ENCODE measurements around the gene PUDP.

PUDP gene

DNA sequence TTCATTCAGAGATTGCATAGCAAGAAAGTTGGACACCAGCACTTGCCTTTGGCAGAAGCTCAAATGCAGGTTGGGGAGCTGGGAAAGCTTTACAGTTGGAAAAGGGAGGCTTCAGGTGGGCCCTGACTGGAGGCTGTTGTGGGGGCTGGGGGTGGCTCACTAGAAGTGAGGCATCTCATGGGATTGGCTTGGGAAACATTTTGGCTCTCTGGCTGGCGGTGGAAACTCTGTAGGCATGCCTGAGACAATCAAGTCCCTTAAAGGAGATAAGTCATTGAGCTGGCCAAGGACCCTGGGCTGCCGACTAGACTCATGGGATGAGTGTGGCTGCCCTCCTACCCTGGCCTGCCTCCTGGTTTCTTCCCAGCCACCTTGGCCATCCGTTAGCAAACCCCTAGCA lies 31.9 kb downstream of the PUDP start:
- TF ChIP-seq, protein P1, sequence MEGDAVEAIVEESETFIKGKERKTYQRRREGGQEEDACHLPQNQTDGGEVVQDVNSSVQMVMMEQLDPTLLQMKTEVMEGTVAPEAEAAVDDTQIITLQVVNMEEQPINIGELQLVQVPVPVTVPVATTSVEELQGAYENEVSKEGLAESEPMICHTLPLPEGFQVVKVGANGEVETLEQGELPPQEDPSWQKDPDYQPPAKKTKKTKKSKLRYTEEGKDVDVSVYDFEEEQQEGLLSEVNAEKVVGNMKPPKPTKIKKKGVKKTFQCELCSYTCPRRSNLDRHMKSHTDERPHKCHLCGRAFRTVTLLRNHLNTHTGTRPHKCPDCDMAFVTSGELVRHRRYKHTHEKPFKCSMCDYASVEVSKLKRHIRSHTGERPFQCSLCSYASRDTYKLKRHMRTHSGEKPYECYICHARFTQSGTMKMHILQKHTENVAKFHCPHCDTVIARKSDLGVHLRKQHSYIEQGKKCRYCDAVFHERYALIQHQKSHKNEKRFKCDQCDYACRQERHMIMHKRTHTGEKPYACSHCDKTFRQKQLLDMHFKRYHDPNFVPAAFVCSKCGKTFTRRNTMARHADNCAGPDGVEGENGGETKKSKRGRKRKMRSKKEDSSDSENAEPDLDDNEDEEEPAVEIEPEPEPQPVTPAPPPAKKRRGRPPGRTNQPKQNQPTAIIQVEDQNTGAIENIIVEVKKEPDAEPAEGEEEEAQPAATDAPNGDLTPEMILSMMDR (IDR thresholded peaks at IDR 0.05; ENCODE audit: low read depth, low read length), result no peak
- DNase-seq, result no peak
- Histone ChIP-seq H3K36me3 (no peaks in the 10 kb centered on the region), H3K9me3 (no peaks in the 10 kb centered on the region), H3K4me3 (ENCODE audit: low read depth, low read length) (no peak overlapping the region), H3K4me1 (no peaks in the 10 kb centered on the region), H3K27me3 (no peaks in the 10 kb centered on the region)

DNA sequence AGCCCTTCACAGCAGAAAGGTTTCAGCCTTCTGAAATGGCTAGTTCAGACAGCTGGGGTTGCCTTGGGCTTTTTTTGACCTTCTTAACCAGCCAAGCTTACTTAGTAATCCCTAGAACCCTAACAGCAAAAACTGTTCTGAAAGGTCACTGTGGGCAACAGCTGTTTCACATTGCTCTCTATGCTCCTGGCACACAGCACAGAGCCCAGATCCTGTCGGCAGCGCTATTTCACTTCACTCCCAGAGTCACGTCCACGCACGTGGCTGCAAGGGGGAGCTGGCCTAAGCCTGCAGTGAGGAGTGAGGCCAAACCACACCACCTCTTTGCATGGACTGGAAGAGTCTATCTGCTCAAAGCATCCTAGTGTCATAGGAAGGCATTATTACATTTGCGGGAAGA lies 32.4 kb downstream of the PUDP start:
- Histone ChIP-seq H3K4me3 (ENCODE audit: low read depth, low read length) (no peak overlapping the region), H3K9me3 (no peaks in the 10 kb centered on the region), H3K36me3 (no peaks in the 10 kb centered on the region), H3K4me1 (no peaks in the 10 kb centered on the region), H3K27me3 (no peaks in the 10 kb centered on the region)
- no peak for DNase-seq
- TF ChIP-seq, protein P1 (IDR thresholded peaks at IDR 0.05; ENCODE audit: low read depth, low read length), result no peak

DNA sequence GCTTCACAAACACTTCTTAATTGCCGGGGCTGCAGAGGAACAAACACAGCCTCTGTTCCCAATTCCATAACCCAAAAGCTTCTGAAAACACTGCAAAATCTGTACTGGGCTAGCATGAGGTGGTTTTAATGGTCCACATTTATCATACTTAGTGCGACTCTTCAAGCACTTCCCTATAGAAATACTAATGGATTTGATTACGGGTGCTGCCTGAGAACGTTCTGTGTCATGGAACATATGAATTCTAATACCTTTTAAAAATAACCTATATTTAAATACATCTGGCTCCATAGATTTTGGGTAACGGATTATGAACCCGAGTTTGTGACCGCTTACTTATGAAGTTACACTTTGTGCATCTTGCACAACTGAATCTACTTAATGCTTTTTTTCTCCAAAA lies 35.9 kb downstream of the PUDP start:
- H3K4me1 ChIP-seq, result no peaks in the 10 kb centered on the region
- no peak overlapping the region for H3K4me3 ChIP-seq (ENCODE audit: low read depth, low read length)
- TF ChIP-seq, protein P1 (IDR thresholded peaks at IDR 0.05; ENCODE audit: low read depth, low read length), result no peak

DNA sequence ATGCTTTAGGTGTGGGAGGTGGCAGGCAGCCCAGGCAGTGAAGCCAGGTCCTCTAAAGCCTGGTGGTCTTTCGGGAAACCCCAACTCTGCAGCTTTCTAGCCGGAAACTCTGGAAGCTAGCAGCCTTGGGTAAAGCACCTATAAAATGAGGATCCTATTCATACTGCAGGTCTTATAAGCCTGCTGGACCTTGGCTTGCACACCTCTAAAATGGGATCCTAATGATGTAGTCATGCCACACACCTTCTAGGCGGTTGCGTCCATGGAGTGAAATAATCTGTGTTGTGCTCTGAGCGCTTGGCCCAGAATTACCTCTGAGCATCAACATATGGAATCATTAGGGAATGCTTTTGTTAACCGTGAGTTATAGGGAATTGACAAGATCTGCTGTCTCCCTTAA lies 36.4 kb downstream of the PUDP start:
- Histone ChIP-seq H3K9me3 (no peaks in the 10 kb centered on the region), H3K4me1 (no peaks in the 10 kb centered on the region), H3K27me3 (no peaks in the 10 kb centered on the region), H3K4me3 (ENCODE audit: low read depth, low read length) (no peak overlapping the region), H3K36me3 (no peaks in the 10 kb centered on the region)
- DNase-seq, result no peak
- TF ChIP-seq, protein P1 (IDR thresholded peaks at IDR 0.05; ENCODE audit: low read depth, low read length), result no peak

More for the DNA sequence above, 35.9 kb downstream of the PUDP start:
- H3K36me3 ChIP-seq, result no peaks in the 10 kb centered on the region
- H3K27me3 ChIP-seq, result no peaks in the 10 kb centered on the region
- no peak for DNase-seq
- H3K9me3 ChIP-seq, result no peaks in the 10 kb centered on the region

DNA sequence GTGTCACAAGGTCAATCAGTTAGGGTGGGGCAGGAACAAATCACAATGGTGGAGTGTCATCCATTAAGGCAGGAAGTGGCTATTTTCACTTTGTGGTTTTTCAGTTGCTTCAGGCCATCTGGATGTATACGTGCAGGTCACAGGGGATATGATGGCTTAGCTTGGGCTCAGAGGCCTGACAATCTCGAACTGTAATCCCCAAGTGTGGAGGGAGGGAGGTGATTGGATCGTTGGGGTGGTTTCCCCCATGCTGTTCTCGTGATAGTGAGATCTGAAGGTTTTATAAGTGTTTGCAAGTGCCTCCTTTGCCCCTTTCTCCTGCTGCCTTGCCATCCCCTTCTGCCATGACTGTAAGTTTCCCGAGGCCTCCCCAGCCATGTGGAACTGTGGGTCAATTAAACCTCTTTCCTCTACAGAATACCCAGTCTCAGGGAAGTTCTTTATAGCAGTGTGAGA lies 37.1 kb downstream of the PUDP start:
- no peak overlapping the region for H3K4me3 ChIP-seq (ENCODE audit: low read depth, low read length)
- no peaks in the 10 kb centered on the region for H3K36me3 ChIP-seq
- TF ChIP-seq, protein P1 (IDR thresholded peaks at IDR 0.05; ENCODE audit: low read depth, low read length), result no peak
- DNase-seq, result no peak
- no peaks in the 10 kb centered on the region for H3K27me3 ChIP-seq
- no peaks in the 10 kb centered on the region for H3K4me1 ChIP-seq
- H3K9me3 ChIP-seq, result no peaks in the 10 kb centered on the region

DNA sequence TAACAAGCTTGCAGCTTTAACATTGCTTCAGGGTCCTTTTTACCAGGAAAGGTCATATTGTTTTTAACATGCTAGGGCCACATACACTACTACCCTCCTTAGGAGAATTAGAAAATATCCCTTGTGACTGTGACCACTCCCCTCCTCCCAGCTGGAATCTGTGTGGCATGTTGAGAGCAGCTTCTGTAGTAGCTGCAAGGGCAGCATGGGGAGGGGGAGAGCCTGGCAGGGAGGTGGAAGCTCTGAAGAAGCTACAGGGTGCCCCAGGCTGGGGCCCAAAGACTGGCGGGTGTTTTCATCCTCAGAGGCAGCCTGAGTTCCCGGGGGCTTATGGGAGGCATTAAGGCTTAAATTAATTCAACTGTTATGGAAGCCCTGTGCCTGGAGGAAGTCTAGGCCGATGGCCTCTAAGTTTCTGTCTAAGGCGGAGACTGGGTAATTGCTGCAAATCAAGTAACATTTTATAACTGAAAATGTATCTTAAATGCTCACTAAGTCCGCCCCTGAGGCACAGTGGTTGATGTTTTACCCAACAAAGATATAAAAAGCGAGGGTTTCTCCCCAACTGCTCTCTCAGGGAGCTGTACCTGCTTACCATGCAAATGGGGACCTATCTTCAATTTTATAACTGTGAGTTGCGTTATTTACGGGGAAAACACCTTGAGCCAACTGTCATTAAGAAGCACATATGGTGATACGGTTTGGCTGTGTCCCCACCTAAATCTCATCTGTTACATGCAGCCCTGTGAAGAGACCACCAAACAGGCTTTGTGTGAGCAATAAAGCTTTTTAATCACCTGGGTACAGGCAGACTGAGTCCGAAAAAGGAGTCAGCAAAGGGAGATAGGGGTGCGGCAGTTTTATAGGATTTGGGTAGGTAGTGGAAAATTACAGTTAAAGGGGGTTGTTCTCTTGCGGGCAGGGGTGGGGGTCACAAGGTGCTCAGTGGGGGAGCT lies 37.8 kb downstream of the PUDP start:
- Histone ChIP-seq H3K9me3 (no peaks in the 10 kb centered on the region), H3K27me3 (no peaks in the 10 kb centered on the region), H3K4me3 (ENCODE audit: low read depth, low read length) (no peak overlapping the region), H3K36me3 (no peaks in the 10 kb centered on the region), H3K4me1 (no peaks in the 10 kb centered on the region)
- TF ChIP-seq, protein P1 (IDR thresholded peaks at IDR 0.05; ENCODE audit: low read depth, low read length), result no peak
- DNase-seq, result no peak
